HCT116 (cell line): Measurements from ENCODE around the gene BBC3. TPM values are rescaled to one million over a fixed set of nuclear protein-coding genes. Genes with fewer than 3 reads are reported as not detected.
A peak's percentile ranks its signal among the peaks of the same experiment; 100 is the strongest.
"Not testable (repeated sequence)": the region's sequence is repeated elsewhere in the genome, so short reads cannot be mapped to it uniquely, and the experiment has no call there.

ENCODE experiments used
- ATAC-seq: fragments of 200-7000 bp; cut with Tn5 transposase; 2 replicates; pipeline ENCODE4 v1.9.1; 2020; ENCODE audit warnings: mild to moderate bottlenecking, moderate library complexity
- BruUV-seq: library from RNA; stranded (reverse); fragments of 400-500 nt; replicated peaks from 2 replicates; lab custom pipeline; 2021; lab: Mats Ljungman, UMichigan
- CTCF ChIA-PET: fragments of 300-600 bp; sonication (Branson Sonifier 250); formaldehyde crosslinking; loops from one replicate; lab custom pipeline; 2021; ENCODE audit warnings: antibody characterized with exemption; lab: Charles Lee
- POLR2A ChIA-PET: fragments of 300-600, 350-600 bp; sonication (Branson Sonifier 250); formaldehyde crosslinking; loops from one replicate; lab custom pipeline; 2021; ENCODE audit warnings: antibody characterized with exemption; lab: Charles Lee
- RAD21 ChIA-PET, 2 experiments: fragments of 300-600 bp; sonication (Branson Sonifier 250); formaldehyde crosslinking; loops; one replicate each; lab custom pipeline; 2023; ENCODE audit warnings: low total read pairs in 2 of 2; ENCODE audit not compliant: uncharacterized antibody in 2 of 2, unreplicated experiment in 2 of 2, low non-redundant PET in 1 of 2; lab: Charles Lee
- DNase-seq: peaks from one replicate; pipeline ENCODE4 v3.0.0-alpha.2; 2010; ENCODE audit warnings: low read depth, low spot score
- H2AFZ ChIP-seq: fragments of 200-600 bp; shearing (Covaris generic), sonication (generic); 2 replicates; pipeline ENCODE4 v1.6.1; 2017; ENCODE audit warnings: low read depth, mixed run types, mixed read lengths, antibody characterized with exemption, low read length; ENCODE audit not compliant: poor library complexity, severe bottlenecking
- H3K27ac ChIP-seq: 2 replicates; pipeline ENCODE4 v1.5.1; 2012; ENCODE audit warnings: low read depth, low read length
- H3K27me3 ChIP-seq: fragments of 200-600 bp; sonication (generic); 2 replicates; pipeline ENCODE4 v1.6.1; 2016; ENCODE audit warnings: mixed run types, low read length, mixed read lengths; ENCODE audit not compliant: insufficient read depth
- H3K36me3 ChIP-seq, 2 experiments: fragments of 200-500 bp in 1 of 2; fragments of 200-600 bp in 1 of 2; sonication (Bioruptor generic) in 1 of 2; sonication (generic) in 1 of 2; 2 replicates each; pipeline versions ENCODE4 v1.5.1 to v1.6.1; 2014 to 2016; ENCODE audit warnings: low read length in 2 of 2, inconsistent platforms in 1 of 2, mixed read lengths in 1 of 2, mixed run types in 1 of 2; ENCODE audit not compliant: insufficient read depth in 2 of 2, control insufficient read depth in 1 of 2
- H3K4me1 ChIP-seq, 2 experiments: fragments of 200-600 bp in 1 of 2; sonication (generic) in 1 of 2; 2 replicates each; pipeline versions ENCODE4 v1.5.1 to v1.6.1; 2012 to 2017; ENCODE audit warnings: low read length in 2 of 2, inconsistent platforms in 1 of 2, mild to moderate bottlenecking in 1 of 2, mixed read lengths in 1 of 2, mixed run types in 1 of 2, moderate library complexity in 1 of 2; ENCODE audit not compliant: insufficient read depth in 2 of 2, control insufficient read depth in 1 of 2
- H3K4me2 ChIP-seq: fragments of 200-600 bp; sonication (generic); 2 replicates; pipeline ENCODE4 v1.6.1; 2017; ENCODE audit warnings: mixed run types, low read length, mixed read lengths
- H3K4me3 ChIP-seq, 2 experiments: fragments of 200-600 bp in 1 of 2; sonication (generic) in 1 of 2; replicated peaks in 1 of 2; 2 replicates each; pipeline ENCODE4 v1.5.1; 2011 to 2016; ENCODE audit warnings: low read length in 2 of 2, control low read depth in 1 of 2, low read depth in 1 of 2, mild to moderate bottlenecking in 1 of 2, mixed read lengths in 1 of 2, mixed run types in 1 of 2
- H3K79me2 ChIP-seq: fragments of 200-600 bp; sonication (generic); 2 replicates; pipeline ENCODE4 v1.6.1; 2017; ENCODE audit warnings: mild to moderate bottlenecking, mixed run types, low read length, moderate library complexity, mixed read lengths; ENCODE audit not compliant: insufficient read depth
- H3K9ac ChIP-seq: fragments of 200-600 bp; sonication (generic); 2 replicates; pipeline ENCODE4 v1.6.1; 2016; ENCODE audit warnings: low read length, mixed read lengths
- H3K9me2 ChIP-seq: fragments of 200-600 bp; sonication (generic), shearing (Covaris generic); 2 replicates; pipeline ENCODE4 v1.6.1; 2017; ENCODE audit warnings: mixed run types, mild to moderate bottlenecking, moderate library complexity; ENCODE audit not compliant: insufficient read depth
- H3K9me3 ChIP-seq, 2 experiments: fragments of 200-500 bp in 1 of 2; fragments of 200-600 bp in 1 of 2; sonication (Bioruptor generic) in 1 of 2; sonication (generic) in 1 of 2; 2 replicates each; pipeline ENCODE4 v1.6.1; 2014 to 2017; ENCODE audit warnings: low read length in 2 of 2, mixed read lengths in 2 of 2, inconsistent platforms in 1 of 2, low read depth in 1 of 2, mild to moderate bottlenecking in 1 of 2, mixed run types in 1 of 2, moderate library complexity in 1 of 2; ENCODE audit not compliant: control insufficient read depth in 1 of 2, insufficient read depth in 1 of 2
- H4K20me1 ChIP-seq: fragments of 200-600 bp; sonication (generic), shearing (Covaris generic); 2 replicates; pipeline ENCODE4 v1.6.1; 2017; ENCODE audit warnings: mixed run types, mild to moderate bottlenecking, moderate library complexity; ENCODE audit not compliant: insufficient read depth
- CEBPB ChIP-seq: IDR thresholded peaks from 2 replicates; pipeline ENCODE4 v1.6.1; 2012; ENCODE audit warnings: low read depth
- JUND ChIP-seq: IDR thresholded peaks from 2 replicates; pipeline ENCODE4 v1.6.1; 2012
- SP1 ChIP-seq: IDR thresholded peaks from 2 replicates; pipeline ENCODE4 v1.6.1; 2012; ENCODE audit warnings: low read depth
- ZFX ChIP-seq: fragments of 450-650 bp; IDR thresholded peaks from 2 replicates; pipeline ENCODE4 v1.6.1; 2017
- intact Hi-C: fragments of 100-400 bp; cut with micrococcal nuclease; formaldehyde crosslinking; loops from 2 replicates; pipeline ENCODE4 v1.10.0; 2022
- total RNA-seq: library from RNA; stranded (reverse); gene quantifications from one replicate; pipeline ENCODE4 v1.2.1, GENCODE V29; 2021; ENCODE audit not compliant: unreplicated experiment

The BBC3 gene
- total RNA-seq, 1 experiment from 2014 or later = 45.0 TPM

- ATAC-seq (no peak), DNase-seq (no peak)
- Histone ChIP-seq H3K36me3 (peaks cover 0 to 3% of the 10 kb centered on the region in 2 experiments; a peak in 1 of 4 replicates), H3K27me3 (no peaks in the 10 kb centered on the region), H3K9me2 (no peaks in the 10 kb centered on the region), H3K4me2 (peak overlapping the region; percentile 65), H3K27ac (peak overlapping the region; percentile 63)
- RAD21 ChIA-PET = no interaction called here
- CTCF ChIA-PET = interaction anchor here (3.0 kb wide), 1 partner anchor 9 kb away, joined by 21 read pairs; no protein-coding TSS in a partner anchor
- TF ChIP-seq CEBPB = no peak
- peak; percentile 56; the same call in 1 of the 2 replicates for TF ChIP-seq SP1
- TF ChIP-seq ZFX = no peak
- TF ChIP-seq JUND = peak; percentile 73
- TF ChIP-seq, all 23 proteins: peak for 2
- H3K4me1 ChIP-seq = peaks cover 31 to 44% of the 10 kb centered on the region in 2 experiments
- H4K20me1 ChIP-seq = no peaks in the 10 kb centered on the region
- intact Hi-C loops = no loop called here
- POLR2A ChIA-PET = interaction anchor here (1.1 to 1.6 kb wide), 4 partner anchors 9 to 140 kb away, joined by 4 to 8 read pairs (median 5); partner anchors contain the start of gene ZC3H4
- peak overlapping the region; percentile 42 for H2AFZ ChIP-seq
- no peaks in the 10 kb centered on the region for H3K9me3 ChIP-seq
- H3K9ac ChIP-seq = peak overlapping the region; percentile 30; the same call in 1 of the 2 replicates
- BruUV-seq = no TSS peak
- peak overlapping the region in 1 of 2 experiments; percentile 31; a peak in 2 of 4 replicates for H3K4me3 ChIP-seq
- peaks cover 12% of the 10 kb centered on the region for H3K79me2 ChIP-seq
These were observed 22.5 kb upstream of the BBC3 start for GRCh38 chr19:47253467-47253881.

GRCh38 chr19:47253016-47253415, 22.0 kb upstream of the BBC3 start:
- BruUV-seq, RAD21 ChIA-PET, H3K9me3 ChIP-seq, H4K20me1 ChIP-seq, H3K79me2 ChIP-seq, H3K27me3 ChIP-seq, H3K9me2 ChIP-seq, intact Hi-C loops, H3K36me3 ChIP-seq, DNase-seq, ATAC-seq: not testable (repeated sequence)
- Histone ChIP-seq H3K4me2 (peak overlapping the region; percentile 65), H3K9ac (peak overlapping the region; percentile 30; the same call in 1 of the 2 replicates), H2AFZ (peak overlapping the region; percentile 42), H3K4me3 (peak overlapping the region in 1 of 2 experiments; percentile 31; a peak in 2 of 4 replicates), H3K27ac (peak overlapping the region; percentile 63), H3K4me1 (peaks cover 27 to 40% of the 10 kb centered on the region in 2 experiments)
- ChIA-PET CTCF (interaction anchor here (3.0 kb wide), 1 partner anchor 8 kb away, joined by 21 read pairs; no protein-coding TSS in a partner anchor), POLR2A (interaction anchor here (1.1 to 1.6 kb wide), 4 partner anchors 8 to 140 kb away, joined by 4 to 8 read pairs (median 5); partner anchors contain the start of gene ZC3H4)
